ENCODE measurements around the gene CDCA7. TPM values are rescaled to one million over a fixed set of nuclear protein-coding genes. Genes with fewer than 3 reads are reported as not detected.

Gene CDCA7
- total RNA-seq, 1 experiment from 2014 or later = 64.9 TPM

DNA sequence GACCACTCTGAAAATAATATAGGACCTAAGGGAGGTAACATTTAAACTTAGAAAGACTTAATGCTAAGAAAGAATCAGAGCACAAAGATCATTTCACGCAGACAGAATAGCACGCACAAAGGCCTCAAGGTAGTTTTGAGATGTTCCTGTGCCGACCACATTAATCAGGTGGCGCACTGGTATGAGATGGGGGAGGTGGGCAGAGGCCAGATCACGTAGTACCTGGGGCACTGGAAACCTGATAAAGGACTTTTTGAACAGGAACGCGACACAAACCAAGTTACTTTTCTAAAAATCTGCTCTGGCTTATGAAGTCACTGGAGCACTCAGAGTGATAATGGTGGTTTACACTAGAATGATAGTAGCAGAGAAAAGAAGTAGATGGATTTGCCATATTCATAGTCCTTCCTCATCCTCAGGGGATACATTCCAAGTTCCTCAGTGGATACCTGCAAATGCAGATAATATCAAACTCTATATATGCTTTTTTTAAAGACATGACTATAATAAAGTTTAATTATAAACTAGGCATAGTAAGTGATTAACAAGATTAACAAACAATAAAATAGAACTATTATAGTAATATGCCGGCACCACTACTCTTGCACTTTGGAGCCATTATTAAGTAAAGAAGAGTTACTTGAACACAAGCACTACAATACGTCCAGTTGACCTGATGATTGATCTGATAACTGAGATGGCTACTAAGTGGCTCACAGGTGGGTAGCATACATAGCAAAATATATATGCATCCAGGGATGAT, 42.6 kb upstream of the CDCA7 start:
- BruUV-seq (replicated peaks) = no TSS peak
- Histone ChIP-seq H3K9me3 (ENCODE audit: low read depth, low read length, poor library complexity, severe bottlenecking) (no peaks in the 10 kb centered on the region), H3K4me1 (ENCODE audit: insufficient read depth, low read length, poor library complexity, severe bottlenecking) (no peaks in the 10 kb centered on the region), H3K36me3 (ENCODE audit: insufficient read depth, low read length, poor library complexity, severe bottlenecking) (no peaks in the 10 kb centered on the region), H3K27ac (ENCODE audit: low read depth, low read length, poor library complexity, severe bottlenecking) (no peak overlapping the region), H3K27me3 (replicated peaks; ENCODE audit: insufficient read depth, low read depth, low read length, poor library complexity) (no peaks in the 10 kb centered on the region), H3K4me3 (ENCODE audit: low read depth, low read length, poor library complexity, severe bottlenecking) (no peak overlapping the region)
- CTCF ChIA-PET = no interaction called here
- POLR2A ChIA-PET (ENCODE audit: low non-redundant PET) = no interaction called here
- TF ChIP-seq, protein P1, sequence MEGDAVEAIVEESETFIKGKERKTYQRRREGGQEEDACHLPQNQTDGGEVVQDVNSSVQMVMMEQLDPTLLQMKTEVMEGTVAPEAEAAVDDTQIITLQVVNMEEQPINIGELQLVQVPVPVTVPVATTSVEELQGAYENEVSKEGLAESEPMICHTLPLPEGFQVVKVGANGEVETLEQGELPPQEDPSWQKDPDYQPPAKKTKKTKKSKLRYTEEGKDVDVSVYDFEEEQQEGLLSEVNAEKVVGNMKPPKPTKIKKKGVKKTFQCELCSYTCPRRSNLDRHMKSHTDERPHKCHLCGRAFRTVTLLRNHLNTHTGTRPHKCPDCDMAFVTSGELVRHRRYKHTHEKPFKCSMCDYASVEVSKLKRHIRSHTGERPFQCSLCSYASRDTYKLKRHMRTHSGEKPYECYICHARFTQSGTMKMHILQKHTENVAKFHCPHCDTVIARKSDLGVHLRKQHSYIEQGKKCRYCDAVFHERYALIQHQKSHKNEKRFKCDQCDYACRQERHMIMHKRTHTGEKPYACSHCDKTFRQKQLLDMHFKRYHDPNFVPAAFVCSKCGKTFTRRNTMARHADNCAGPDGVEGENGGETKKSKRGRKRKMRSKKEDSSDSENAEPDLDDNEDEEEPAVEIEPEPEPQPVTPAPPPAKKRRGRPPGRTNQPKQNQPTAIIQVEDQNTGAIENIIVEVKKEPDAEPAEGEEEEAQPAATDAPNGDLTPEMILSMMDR (conservative IDR thresholded peaks at IDR 0.05; ENCODE audit: low read depth, low read length) = no peak
- no peak for TF ChIP-seq EZH2 (IDR thresholded peaks at IDR 0.05; ENCODE audit: borderline replicate concordance, low read depth, low read length, poor library complexity, severe bottlenecking)
- no peak for DNase-seq (ENCODE audit: low spot score)
- intact Hi-C loops (cut with micrococcal nuclease; ENCODE audit: unreplicated experiment) = no loop called here

GRCh38 chr2:173323371-173323770, 31.3 kb upstream of the CDCA7 start:
- Histone ChIP-seq H3K4me1 (ENCODE audit: insufficient read depth, low read length, poor library complexity, severe bottlenecking) (no peaks in the 10 kb centered on the region), H3K27ac (ENCODE audit: low read depth, low read length, poor library complexity, severe bottlenecking) (no peak overlapping the region), H3K9me3 (ENCODE audit: low read depth, low read length, poor library complexity, severe bottlenecking) (no peaks in the 10 kb centered on the region), H3K4me3 (ENCODE audit: low read depth, low read length, poor library complexity, severe bottlenecking) (no peak overlapping the region), H3K36me3 (ENCODE audit: insufficient read depth, low read length, poor library complexity, severe bottlenecking) (no peaks in the 10 kb centered on the region), H3K27me3 (replicated peaks; ENCODE audit: insufficient read depth, low read depth, low read length, poor library complexity) (no peaks in the 10 kb centered on the region)
- ChIA-PET CTCF (no interaction called here), POLR2A (ENCODE audit: low non-redundant PET) (no interaction called here)
- TF ChIP-seq, protein P1 (conservative IDR thresholded peaks at IDR 0.05; ENCODE audit: low read depth, low read length) = no peak
- no peak for TF ChIP-seq EZH2 (IDR thresholded peaks at IDR 0.05; ENCODE audit: borderline replicate concordance, low read depth, low read length, poor library complexity, severe bottlenecking)
- intact Hi-C loops (cut with micrococcal nuclease; ENCODE audit: unreplicated experiment) = no loop called here
- no peak for DNase-seq (ENCODE audit: low spot score)
- BruUV-seq (replicated peaks) = no TSS peak

DNA sequence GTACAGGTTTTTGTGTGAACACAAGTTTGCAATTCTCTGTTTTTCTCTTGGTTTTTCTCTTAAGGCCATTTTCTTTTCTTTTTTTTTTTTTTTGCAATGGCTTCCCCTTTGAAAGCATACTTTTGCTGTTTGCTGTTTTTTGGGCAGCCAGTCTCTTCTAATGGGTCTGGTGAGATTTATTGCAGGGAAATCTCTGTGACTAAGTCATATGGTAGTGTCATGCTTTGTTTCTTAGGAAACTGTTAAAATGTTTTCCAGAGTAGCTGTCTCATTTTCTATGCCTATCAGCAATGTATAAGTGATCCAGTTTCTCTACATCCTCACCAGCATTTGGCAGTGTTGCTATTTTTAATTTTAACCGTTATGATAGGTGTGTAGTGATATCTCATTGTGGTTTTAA, 27.9 kb upstream of the CDCA7 start:
- H3K4me1 ChIP-seq (ENCODE audit: insufficient read depth, low read length, poor library complexity, severe bottlenecking) = no peaks in the 10 kb centered on the region
- ChIA-PET POLR2A (ENCODE audit: low non-redundant PET) (no interaction called here), CTCF (interaction anchor here (0.7 kb wide), 1 partner anchor 10 kb away, joined by 3 read pairs; no protein-coding TSS in a partner anchor)
- no TSS peak for BruUV-seq (replicated peaks)
- intact Hi-C loops (cut with micrococcal nuclease; ENCODE audit: unreplicated experiment) = no loop called here
- H3K27me3 ChIP-seq (replicated peaks; ENCODE audit: insufficient read depth, low read depth, low read length, poor library complexity) = no peaks in the 10 kb centered on the region
- H3K36me3 ChIP-seq (ENCODE audit: insufficient read depth, low read length, poor library complexity, severe bottlenecking) = no peaks in the 10 kb centered on the region
- no peak for TF ChIP-seq EZH2 (IDR thresholded peaks at IDR 0.05; ENCODE audit: borderline replicate concordance, low read depth, low read length, poor library complexity, severe bottlenecking)
- TF ChIP-seq, protein P1 (conservative IDR thresholded peaks at IDR 0.05; ENCODE audit: low read depth, low read length) = no peak
- H3K4me3 ChIP-seq (ENCODE audit: low read depth, low read length, poor library complexity, severe bottlenecking) = no peak overlapping the region
- H3K9me3 ChIP-seq (ENCODE audit: low read depth, low read length, poor library complexity, severe bottlenecking) = peaks cover 6% of the 10 kb centered on the region
- DNase-seq (ENCODE audit: low spot score) = no peak
- H3K27ac ChIP-seq (ENCODE audit: low read depth, low read length, poor library complexity, severe bottlenecking) = no peak overlapping the region
